ENCODE results near the gene CBFA2T3. TPM values are rescaled to one million over a fixed set of nuclear protein-coding genes. Genes with fewer than 3 reads are reported as not detected.
"Not testable (repeated sequence)": the region's sequence is repeated elsewhere in the genome, so short reads cannot be mapped to it uniquely, and the experiment has no call there.

The CBFA2T3 gene
- total RNA-seq, 1 experiment from 2014 or later: 0.64 TPM

GRCh38 chr16:89013692-89014402 lies 36.8 kb upstream of the CBFA2T3 start:
- DNase-seq (ENCODE audit: low spot score): no peak
- in situ Hi-C loops (cut with HindIII; ENCODE audit: low sequenced_read_pairs): no loop called here

GRCh38 chr16:89013111-89013510 lies 36.1 kb upstream of the CBFA2T3 start:
- in situ Hi-C loops (cut with HindIII; ENCODE audit: low sequenced_read_pairs): no loop called here
- DNase-seq (ENCODE audit: low spot score): no peak

- DNase-seq (ENCODE audit: low spot score): no peak
- in situ Hi-C loops (cut with HindIII; ENCODE audit: low sequenced_read_pairs): no loop called here
Measured at GRCh38 chr16:89012622-89012995, 35.6 kb upstream of the CBFA2T3 start.

DNA sequence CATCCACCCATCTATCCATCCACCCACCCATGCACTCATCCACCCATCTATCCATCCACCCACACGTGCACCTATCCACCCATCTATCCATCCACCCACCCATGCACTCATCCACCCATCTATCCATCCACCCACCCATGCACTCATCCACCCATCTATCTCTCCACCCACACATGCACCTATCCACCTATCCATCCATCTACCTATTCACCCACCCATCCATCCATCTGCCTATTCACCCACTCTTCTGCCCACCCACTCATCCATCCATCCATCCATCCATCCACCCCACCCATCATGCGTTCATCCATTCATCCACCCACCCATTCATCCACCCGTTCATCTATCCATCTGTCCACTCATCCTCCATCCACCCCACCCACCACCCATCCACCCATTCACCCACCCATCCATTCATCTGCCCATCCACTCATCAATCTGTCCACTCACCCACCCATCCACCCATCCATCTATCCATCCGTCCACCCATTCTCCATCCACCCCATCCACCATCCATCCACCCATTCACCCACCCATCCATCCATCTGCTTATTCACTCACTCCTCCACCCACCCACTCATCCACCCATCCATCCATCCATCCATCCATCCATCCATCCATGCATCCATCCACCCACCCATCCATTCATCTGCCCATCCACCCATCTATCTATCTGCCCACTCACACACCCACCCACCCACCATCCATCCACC lies 35.1 kb upstream of the CBFA2T3 start:
- in situ Hi-C loops (cut with HindIII; ENCODE audit: low sequenced_read_pairs): no loop called here
- DNase-seq (ENCODE audit: low spot score): no peak

GRCh38 chr16:89010210-89010925 lies 33.4 kb upstream of the CBFA2T3 start:
- in situ Hi-C loops (cut with HindIII; ENCODE audit: low sequenced_read_pairs): no loop called here

GRCh38 chr16:89009343-89010209 lies 32.6 kb upstream of the CBFA2T3 start:
- in situ Hi-C loops (cut with HindIII; ENCODE audit: low sequenced_read_pairs): no loop called here
- DNase-seq (ENCODE audit: low spot score): no peak

More at GRCh38 chr16:89010210-89010925, 33.4 kb upstream of the CBFA2T3 start:
- no peak for DNase-seq (ENCODE audit: low spot score)

DNA sequence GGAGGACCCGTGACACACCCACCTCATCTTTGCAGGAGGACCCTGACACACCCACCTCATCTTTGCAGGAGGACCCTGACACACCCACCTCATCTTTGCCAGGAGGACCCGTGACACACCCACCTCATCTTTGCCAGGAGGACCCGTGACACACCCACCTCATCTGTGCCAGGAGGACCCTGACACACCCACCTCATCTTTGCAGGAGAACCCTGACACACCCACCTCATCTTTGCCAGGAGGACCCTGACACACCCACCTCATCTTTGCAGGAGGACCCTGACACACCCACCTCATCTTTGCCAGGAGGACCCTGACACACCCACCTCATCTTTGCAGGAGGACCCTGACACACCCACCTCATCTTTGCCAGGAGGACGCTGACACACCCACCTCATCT lies 31.8 kb upstream of the CBFA2T3 start:
- in situ Hi-C loops (cut with HindIII; ENCODE audit: low sequenced_read_pairs); DNase-seq (ENCODE audit: low spot score): not testable (repeated sequence)

GRCh38 chr16:89007371-89008249 lies 30.6 kb upstream of the CBFA2T3 start:
- in situ Hi-C loops (cut with HindIII; ENCODE audit: low sequenced_read_pairs): no loop called here
- no peak for DNase-seq (ENCODE audit: low spot score)

DNA sequence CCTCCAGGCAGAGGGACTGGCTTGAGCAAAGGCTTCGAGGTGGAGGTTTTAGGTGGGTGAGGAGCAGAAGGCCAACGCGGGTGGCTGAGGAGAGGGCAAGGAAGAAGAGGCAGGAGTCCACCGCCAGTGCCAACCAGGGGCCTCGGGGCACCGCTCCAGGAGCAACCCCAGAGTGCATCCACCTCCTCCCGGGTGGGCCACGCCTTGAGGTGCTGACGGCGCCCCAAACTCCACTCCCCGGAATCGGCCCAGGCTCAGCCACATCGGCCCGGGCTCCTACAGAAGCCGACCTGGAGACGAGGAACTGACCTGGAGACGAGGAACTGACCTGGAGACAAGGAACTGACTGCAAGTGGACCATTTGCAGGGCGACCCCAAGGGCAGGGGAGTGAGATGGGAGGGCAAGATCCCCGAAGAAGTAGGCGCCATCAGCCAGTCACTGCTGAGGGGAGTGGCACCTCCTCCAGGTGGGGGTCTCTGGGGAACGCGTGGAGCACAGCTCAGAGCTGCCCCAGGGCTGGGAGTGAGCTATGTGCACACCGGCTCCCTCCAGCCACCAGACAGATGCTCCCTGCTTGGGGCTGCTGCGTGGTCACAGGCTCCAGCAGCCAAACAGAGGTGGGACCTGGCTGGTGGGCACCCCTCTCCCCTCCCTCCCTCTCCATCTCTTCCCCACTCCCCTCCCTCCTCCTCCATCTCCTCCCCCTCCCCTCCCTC lies 29.2 kb upstream of the CBFA2T3 start:
- in situ Hi-C loops (cut with HindIII; ENCODE audit: low sequenced_read_pairs): no loop called here
- DNase-seq (ENCODE audit: low spot score): no peak

DNA sequence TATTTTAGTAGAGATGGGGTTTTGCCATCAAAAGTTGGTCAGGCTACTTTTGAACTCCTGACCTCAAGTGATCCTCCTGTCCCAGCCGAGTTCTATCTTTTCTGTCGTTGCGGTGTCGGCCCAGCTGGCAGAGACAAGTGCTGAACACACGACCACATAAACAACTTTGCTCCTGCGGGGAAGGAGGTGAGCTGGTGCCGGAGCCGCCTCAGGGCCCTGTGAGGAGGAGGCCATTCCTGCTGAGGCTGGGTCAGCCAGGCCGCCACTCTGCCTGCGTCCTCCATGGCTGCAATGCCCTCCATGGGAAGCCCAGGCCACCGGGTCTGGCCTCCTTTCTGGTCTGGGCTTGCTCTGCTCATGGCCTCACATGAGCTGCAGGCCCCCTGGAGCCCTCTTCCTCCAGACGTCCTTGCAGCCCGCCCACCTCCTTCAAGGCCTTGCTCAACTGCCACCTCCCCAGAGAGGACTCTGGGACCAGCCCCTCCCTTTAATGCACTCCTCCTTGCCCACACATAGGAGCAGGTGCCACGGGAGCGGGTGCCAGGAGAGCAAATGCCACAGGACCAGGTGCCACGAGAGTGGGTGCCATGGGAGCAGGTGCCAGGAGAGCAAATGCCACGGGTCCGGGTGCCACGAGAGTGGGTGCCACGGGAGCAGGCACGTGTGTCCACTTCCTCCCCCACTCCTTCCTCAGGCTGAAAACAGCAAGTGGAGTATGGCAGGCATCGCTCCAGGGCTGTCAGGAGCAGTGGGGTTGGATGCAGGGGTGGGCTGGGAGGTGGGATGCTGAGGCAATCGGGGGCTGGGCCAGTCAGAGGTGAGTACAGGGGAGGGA lies 28.4 kb upstream of the CBFA2T3 start:
- in situ Hi-C loops (cut with HindIII; ENCODE audit: low sequenced_read_pairs): no loop called here
- no peak for DNase-seq (ENCODE audit: low spot score)

- no peak for DNase-seq (ENCODE audit: low spot score)
- in situ Hi-C loops (cut with HindIII; ENCODE audit: low sequenced_read_pairs): no loop called here
Measured at GRCh38 chr16:89004209-89004831, 27.3 kb upstream of the CBFA2T3 start.

DNA sequence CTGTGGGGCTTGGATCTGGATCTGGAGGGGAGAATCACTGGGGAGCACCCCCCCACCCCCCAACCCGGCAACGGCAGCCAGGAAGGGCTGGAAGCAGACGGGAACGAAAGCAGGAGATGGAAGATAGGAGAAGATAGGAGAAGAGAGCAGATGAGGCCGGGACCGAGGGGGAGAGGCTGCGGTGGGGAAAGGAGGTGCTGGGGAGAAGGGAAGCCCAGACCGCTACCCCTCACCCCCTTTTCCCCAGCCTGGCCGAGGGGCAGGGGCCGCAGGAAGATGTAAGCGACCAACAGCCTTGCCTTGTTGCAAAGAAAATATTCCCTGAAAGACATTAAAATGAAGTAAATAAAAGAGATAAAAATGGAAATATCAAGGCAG lies 26.8 kb upstream of the CBFA2T3 start:
- in situ Hi-C loops (cut with HindIII; ENCODE audit: low sequenced_read_pairs): no loop called here
- no peak for DNase-seq (ENCODE audit: low spot score)

DNA sequence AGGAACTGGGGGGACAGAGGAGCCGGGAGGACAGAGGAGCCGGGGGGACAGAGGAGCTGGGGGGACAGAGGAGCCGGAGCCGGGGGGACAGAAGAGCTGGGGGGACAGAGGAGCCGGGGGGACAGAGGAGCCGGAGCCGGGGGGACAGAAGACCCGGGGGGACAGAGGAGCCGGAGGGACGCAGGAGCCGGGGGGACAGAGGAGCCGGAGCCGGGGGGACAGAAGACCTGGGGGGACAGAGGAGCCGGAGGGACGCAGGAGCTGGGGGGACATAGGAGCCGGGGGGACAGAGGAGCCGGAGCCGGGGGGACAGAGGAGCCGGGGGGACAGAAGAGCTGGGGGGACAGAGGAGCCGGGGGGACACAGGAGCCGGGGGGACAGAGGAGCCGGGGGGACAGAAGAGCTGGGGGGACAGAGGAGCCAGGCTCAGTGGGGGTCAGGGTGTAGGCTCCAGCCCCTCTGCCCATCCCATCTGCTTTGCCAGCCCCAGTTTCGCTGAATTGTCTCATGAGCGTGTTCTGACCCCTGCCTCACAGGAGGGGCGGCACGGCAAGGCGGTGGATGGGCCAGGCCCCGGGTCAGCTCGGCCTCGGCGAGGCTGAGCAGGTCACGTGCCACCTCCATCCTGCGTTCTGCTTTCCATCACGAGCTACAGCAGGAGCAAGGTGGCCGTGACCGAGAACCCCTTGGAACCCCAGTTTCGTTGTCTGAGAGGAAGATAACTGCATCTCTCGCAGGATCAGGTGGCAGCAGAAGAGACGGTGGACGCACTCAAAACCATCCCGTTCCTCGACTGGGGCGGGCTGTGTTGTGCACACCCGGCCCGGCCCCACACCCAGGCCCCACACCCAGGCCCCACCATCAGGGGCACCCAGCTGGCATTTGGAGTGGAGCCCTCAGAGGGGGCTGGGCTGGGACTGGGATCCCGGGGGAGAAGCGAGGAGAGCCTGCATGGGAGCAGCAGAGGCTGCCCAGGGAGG lies 26.1 kb upstream of the CBFA2T3 start:
- DNase-seq (ENCODE audit: low spot score): peak; percentile 9

GRCh38 chr16:89002081-89002480 lies 25.1 kb upstream of the CBFA2T3 start:
- in situ Hi-C loops (cut with HindIII; ENCODE audit: low sequenced_read_pairs); DNase-seq (ENCODE audit: low spot score): not testable (repeated sequence)

More for the DNA sequence above, 26.1 kb upstream of the CBFA2T3 start:
- in situ Hi-C loops (cut with HindIII; ENCODE audit: low sequenced_read_pairs): no loop called here

Measured in G401 (cell line).